ENCODE results near the gene PLIN1.
"Not testable (repeated sequence)": the region's sequence is repeated elsewhere in the genome, so short reads cannot be mapped to it uniquely, and the experiment has no call there.

PLIN1 gene

GRCh38 chr15:89679212-89679611 is at the start of gene PLIN1:
Gene PLIN1 (minus strand): TSS chr15:89679367. CDS start chr15:89677489, 1,878 bp downstream.
- DNase-seq = no peak

GRCh38 chr15:89728254-89728653 is 49.1 kb upstream of the PLIN1 start:
- no peak for DNase-seq

- DNase-seq = no peak
These were observed 45.9 kb upstream of the PLIN1 start for GRCh38 chr15:89725064-89725463.

- DNase-seq = no peak
These were observed 45.5 kb upstream of the PLIN1 start for GRCh38 chr15:89724621-89725020.

GRCh38 chr15:89723031-89723430 is 43.9 kb upstream of the PLIN1 start:
- no peak for DNase-seq

GRCh38 chr15:89714775-89715174 is 35.6 kb upstream of the PLIN1 start:
- DNase-seq = no peak

- DNase-seq = no peak
These were observed 28.4 kb upstream of the PLIN1 start for GRCh38 chr15:89707577-89707976.

- DNase-seq = no peak
These were observed 25.2 kb upstream of the PLIN1 start for GRCh38 chr15:89704411-89704810.

- no peak for DNase-seq
These were observed 16.0 kb upstream of the PLIN1 start for GRCh38 chr15:89695198-89695597.

- DNase-seq = no peak
These were observed 14.5 kb upstream of the PLIN1 start for GRCh38 chr15:89693696-89694095.

- no peak for DNase-seq
These were observed 13.9 kb upstream of the PLIN1 start for GRCh38 chr15:89693091-89693490.

GRCh38 chr15:89690276-89691218 is 11.4 kb upstream of the PLIN1 start, which contains the start of the genes PEX11A and WDR93:
Gene PEX11A (minus strand): TSS chr15:89690754. CDS start chr15:89690632, 122 bp downstream.
Gene WDR93 (plus strand): TSS chr15:89690811. CDS start chr15:89701747, 10,936 bp downstream.
- DNase-seq = peak; percentile 89

- DNase-seq = not testable (repeated sequence)
These were observed 10.7 kb upstream of the PLIN1 start for GRCh38 chr15:89689930-89690275.

GRCh38 chr15:89686522-89686921 is 7.4 kb upstream of the PLIN1 start:
- no peak for DNase-seq

GRCh38 chr15:89685995-89686394 is 6.8 kb upstream of the PLIN1 start:
- DNase-seq = no peak

GRCh38 chr15:89681146-89681545 is 2.0 kb upstream of the PLIN1 start:
- no peak for DNase-seq

GRCh38 chr15:89680282-89680873 is 1.2 kb upstream of the PLIN1 start:
- no peak for DNase-seq

GRCh38 chr15:89677381-89677780 is 1.8 kb downstream of the PLIN1 start:
- DNase-seq = no peak

GRCh38 chr15:89675606-89676005 is 3.6 kb downstream of the PLIN1 start:
- DNase-seq = no peak

- no peak for DNase-seq
These were observed 4.6 kb downstream of the PLIN1 start for GRCh38 chr15:89674526-89674925.

- DNase-seq = peak; percentile 81
These were observed 6.0 kb downstream of the PLIN1 start for GRCh38 chr15:89673165-89673512.

GRCh38 chr15:89672221-89673164 is 6.7 kb downstream of the PLIN1 start:
- no peak for DNase-seq

GRCh38 chr15:89671687-89672086 is 7.5 kb downstream of the PLIN1 start:
- DNase-seq = no peak

Measured in islet precursor cell (in vitro differentiated cells).